HFFc6 (cell line): ENCODE results near the gene SLC29A4. TPM values are rescaled to one million over a fixed set of nuclear protein-coding genes. Genes with fewer than 3 reads are reported as not detected.

Experiments used
- DNase-seq: peaks from one replicate; pipeline ENCODE4 v3.0.0-alpha.2; 2018
- H3K27ac Mint-ChIP-seq: 2 replicates; pipeline ENCODE4 v1.8.0; 2020; ENCODE audit warnings: mild to moderate bottlenecking, mixed read lengths
- H3K27me3 Mint-ChIP-seq: 2 replicates; pipeline ENCODE4 v1.8.0; 2021; ENCODE audit warnings: mild to moderate bottlenecking, moderate library complexity, mixed read lengths; ENCODE audit not compliant: insufficient read depth
- H3K36me3 Mint-ChIP-seq: 2 replicates; pipeline ENCODE4 v1.8.0; 2021; ENCODE audit warnings: low read depth, mixed read lengths
- H3K4me1 Mint-ChIP-seq: 2 replicates; pipeline ENCODE4 v1.8.0; 2020; ENCODE audit warnings: low read depth, mixed read lengths
- H3K4me3 Mint-ChIP-seq: 2 replicates; pipeline ENCODE4 v1.8.0; 2020; ENCODE audit warnings: mild to moderate bottlenecking, moderate library complexity, mixed read lengths
- H3K9me3 Mint-ChIP-seq: 2 replicates; pipeline ENCODE4 v1.8.0; 2020; ENCODE audit warnings: mild to moderate bottlenecking, mixed read lengths
- total RNA-seq, 6 experiments: library from RNA; stranded (reverse); fragmentation: NEBNext Ultra II Directional; extraction: Animal tissue kit (Norgen Biotek cat#: 25700); gene quantifications; 2 replicates in 1 of 6; 3 replicates in 5 of 6; pipeline ENCODE4 v1.2.3, GENCODE V29; 2021
- TF ChIP-seq, protein P1 (sequence below): fragments of 200-600 bp; sonication (generic); IDR thresholded peaks from 2 replicates; pipeline ENCODE4 v1.5.0; 2021; ENCODE audit warnings: antibody characterized with exemption, mild to moderate bottlenecking

SLC29A4 gene
- total RNA-seq, 6 experiments from 2014 or later, result 0.62 to 2.1 (median 0.84) TPM

DNA sequence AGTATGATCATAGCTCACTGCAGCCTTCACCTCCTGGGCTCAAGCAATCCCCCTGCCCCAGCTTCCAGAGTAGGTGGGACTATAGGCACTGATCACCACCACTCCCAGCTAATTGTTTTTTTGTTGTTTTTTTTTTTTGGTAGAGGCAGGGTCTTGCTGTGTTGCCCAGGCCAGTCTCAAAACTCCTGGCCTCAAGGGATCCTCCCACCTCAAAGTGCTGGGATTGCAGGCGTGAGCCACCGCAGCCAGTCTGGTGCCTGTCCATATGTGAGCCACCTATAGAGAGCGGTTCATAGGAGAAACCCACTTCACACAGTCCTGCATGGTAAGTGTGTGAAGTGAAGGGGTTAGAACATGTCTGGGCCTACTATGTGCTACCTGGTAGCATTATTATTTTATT lies 47.5 kb downstream of the SLC29A4 start:
- Mint-ChIP-seq H3K9me3 (no peaks in the 10 kb centered on the region), H3K27ac (no peak overlapping the region), H3K4me3 (no peak overlapping the region), H3K4me1 (peaks cover 11% of the 10 kb centered on the region), H3K27me3 (peaks cover 7% of the 10 kb centered on the region), H3K36me3 (peaks cover 20% of the 10 kb centered on the region)
- TF ChIP-seq, protein P1, sequence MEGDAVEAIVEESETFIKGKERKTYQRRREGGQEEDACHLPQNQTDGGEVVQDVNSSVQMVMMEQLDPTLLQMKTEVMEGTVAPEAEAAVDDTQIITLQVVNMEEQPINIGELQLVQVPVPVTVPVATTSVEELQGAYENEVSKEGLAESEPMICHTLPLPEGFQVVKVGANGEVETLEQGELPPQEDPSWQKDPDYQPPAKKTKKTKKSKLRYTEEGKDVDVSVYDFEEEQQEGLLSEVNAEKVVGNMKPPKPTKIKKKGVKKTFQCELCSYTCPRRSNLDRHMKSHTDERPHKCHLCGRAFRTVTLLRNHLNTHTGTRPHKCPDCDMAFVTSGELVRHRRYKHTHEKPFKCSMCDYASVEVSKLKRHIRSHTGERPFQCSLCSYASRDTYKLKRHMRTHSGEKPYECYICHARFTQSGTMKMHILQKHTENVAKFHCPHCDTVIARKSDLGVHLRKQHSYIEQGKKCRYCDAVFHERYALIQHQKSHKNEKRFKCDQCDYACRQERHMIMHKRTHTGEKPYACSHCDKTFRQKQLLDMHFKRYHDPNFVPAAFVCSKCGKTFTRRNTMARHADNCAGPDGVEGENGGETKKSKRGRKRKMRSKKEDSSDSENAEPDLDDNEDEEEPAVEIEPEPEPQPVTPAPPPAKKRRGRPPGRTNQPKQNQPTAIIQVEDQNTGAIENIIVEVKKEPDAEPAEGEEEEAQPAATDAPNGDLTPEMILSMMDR, result no peak
- DNase-seq, result no peak

DNA sequence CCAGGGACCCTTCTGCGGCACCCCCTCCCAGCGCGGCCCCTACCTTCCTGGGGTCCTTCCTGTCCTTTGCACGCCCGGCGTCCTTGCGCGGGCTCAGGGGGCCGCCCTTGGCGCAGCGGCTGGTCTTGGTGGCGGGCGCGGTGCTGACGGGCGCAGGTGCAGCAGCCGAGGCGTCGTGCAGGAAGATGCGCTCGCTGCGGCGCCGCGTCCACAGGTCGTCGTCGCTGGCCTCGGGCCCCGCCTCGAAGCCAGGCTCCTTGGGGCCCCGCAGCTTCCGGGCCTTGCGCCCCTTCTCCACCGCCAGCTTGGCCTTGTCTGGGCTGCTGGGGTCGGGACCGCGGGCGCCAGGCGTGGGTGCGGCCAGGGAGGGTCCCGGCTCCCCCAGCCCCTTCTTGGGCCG lies 49.8 kb downstream of the SLC29A4 start:
- H3K27me3 Mint-ChIP-seq, result peaks cover 8% of the 10 kb centered on the region
- peaks cover 28% of the 10 kb centered on the region for H3K36me3 Mint-ChIP-seq
- H3K27ac Mint-ChIP-seq, result no peak overlapping the region
- TF ChIP-seq, protein P1, result no peak
- H3K4me3 Mint-ChIP-seq, result no peak overlapping the region
- peaks cover 3% of the 10 kb centered on the region for H3K4me1 Mint-ChIP-seq
- no peaks in the 10 kb centered on the region for H3K9me3 Mint-ChIP-seq
- no peak for DNase-seq

DNA sequence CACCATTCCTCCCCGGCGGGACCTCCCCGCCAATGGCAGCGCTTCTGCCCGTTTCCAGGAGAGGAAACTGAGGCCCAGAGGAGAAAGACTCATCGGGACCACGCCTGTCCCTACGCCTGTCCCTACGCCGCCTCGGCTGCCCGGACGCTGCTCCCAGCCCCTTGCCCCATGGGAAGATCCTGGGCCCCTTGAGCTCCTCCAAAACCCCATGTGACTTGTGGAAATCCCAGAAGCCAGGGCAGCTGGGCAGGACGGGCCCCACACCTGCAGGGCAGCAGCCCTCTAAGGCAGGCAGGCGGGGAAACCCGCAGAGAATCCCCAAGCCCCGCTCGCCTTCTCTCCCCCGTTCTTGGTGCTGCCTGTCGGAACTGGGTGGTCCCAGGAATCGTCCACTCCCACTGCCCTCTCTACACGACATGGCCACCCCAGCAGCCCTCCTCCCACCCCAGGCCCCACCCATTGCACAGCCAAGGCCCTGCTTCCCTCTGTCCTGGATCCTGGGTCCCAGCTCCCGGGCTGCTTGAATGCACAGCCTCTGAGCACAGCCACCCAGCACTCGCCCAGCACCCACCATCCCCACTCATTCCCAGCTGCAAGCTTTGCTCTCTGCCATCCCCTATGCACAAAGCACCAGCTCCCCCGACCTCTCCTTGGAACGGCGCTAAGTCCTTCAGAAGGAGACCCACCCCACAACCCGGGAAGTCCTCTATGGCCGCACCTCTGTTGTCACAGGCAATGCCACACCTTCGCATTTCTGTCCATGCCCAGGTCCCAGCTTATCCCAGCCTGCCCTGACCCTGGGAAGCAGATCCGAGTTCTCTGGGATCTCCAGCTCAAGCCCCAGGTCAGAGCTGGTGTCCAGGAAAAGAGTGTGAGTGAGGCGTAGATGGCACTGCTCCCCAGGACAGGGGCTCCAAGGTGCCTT lies 50.6 kb downstream of the SLC29A4 start:
- Mint-ChIP-seq H3K27ac (no peak overlapping the region), H3K4me1 (no peaks in the 10 kb centered on the region), H3K27me3 (peaks cover 8% of the 10 kb centered on the region), H3K4me3 (no peak overlapping the region), H3K36me3 (peaks cover 28% of the 10 kb centered on the region), H3K9me3 (no peaks in the 10 kb centered on the region)
- DNase-seq, result no peak
- TF ChIP-seq, protein P1, result no peak

DNA sequence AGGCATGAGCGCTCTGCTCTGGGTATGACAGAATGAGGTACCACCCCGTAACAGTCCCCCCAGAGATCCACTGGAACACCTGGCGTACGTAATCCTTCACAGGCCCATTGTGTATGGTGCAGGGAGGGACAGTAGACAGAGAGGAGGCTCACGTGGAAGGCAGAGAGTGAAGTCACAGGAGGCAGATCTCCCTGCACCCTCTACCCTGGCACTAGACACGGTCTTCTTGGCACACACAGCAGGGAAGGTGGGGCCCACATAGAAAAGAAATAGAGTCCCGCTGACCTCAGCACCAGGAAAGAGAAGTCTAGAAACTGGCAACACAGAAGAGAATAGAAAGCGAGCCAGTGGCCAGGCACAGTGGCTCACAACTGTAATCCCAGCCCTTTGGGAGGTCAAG lies 51.9 kb downstream of the SLC29A4 start:
- Mint-ChIP-seq H3K4me3 (no peak overlapping the region), H3K9me3 (no peaks in the 10 kb centered on the region), H3K36me3 (peaks cover 29% of the 10 kb centered on the region), H3K27ac (no peak overlapping the region), H3K4me1 (no peaks in the 10 kb centered on the region), H3K27me3 (peaks cover 6% of the 10 kb centered on the region)
- TF ChIP-seq, protein P1, result no peak
- no peak for DNase-seq

DNA sequence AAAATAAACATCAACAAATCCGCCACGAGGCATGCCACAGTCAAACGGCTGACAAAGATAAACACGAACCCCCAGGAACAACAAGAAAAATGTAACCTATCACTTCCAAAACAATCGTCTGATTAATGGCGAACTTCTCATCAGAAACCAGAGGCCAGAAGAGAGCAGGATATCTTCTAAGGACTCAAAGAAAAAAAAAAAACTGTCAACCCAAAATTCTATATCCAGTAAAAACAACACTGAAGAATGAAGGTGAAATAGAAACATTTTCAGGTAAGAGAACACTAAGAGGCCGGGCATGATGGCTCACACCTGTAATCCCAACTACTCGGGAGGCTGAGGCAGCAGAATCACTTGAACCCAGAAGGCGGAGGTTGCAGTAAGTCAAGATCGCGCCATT lies 54.3 kb downstream of the SLC29A4 start:
- peaks cover 34% of the 10 kb centered on the region for H3K36me3 Mint-ChIP-seq
- H3K4me3 Mint-ChIP-seq, result no peak overlapping the region
- DNase-seq, result no peak
- peaks cover 5% of the 10 kb centered on the region for H3K27me3 Mint-ChIP-seq
- H3K27ac Mint-ChIP-seq, result peak overlapping the region; percentile 11; the same call in 1 of the 2 replicates
- no peaks in the 10 kb centered on the region for H3K9me3 Mint-ChIP-seq
- H3K4me1 Mint-ChIP-seq, result no peaks in the 10 kb centered on the region
- TF ChIP-seq, protein P1, result no peak
